ENCODE measurements around the gene JAK1.

Gene JAK1

GRCh38 chr1:64811131-64811530, 155.2 kb downstream of the JAK1 start:
- no peak for DNase-seq (ENCODE audit: low read depth)
- TF ChIP-seq, protein P1, sequence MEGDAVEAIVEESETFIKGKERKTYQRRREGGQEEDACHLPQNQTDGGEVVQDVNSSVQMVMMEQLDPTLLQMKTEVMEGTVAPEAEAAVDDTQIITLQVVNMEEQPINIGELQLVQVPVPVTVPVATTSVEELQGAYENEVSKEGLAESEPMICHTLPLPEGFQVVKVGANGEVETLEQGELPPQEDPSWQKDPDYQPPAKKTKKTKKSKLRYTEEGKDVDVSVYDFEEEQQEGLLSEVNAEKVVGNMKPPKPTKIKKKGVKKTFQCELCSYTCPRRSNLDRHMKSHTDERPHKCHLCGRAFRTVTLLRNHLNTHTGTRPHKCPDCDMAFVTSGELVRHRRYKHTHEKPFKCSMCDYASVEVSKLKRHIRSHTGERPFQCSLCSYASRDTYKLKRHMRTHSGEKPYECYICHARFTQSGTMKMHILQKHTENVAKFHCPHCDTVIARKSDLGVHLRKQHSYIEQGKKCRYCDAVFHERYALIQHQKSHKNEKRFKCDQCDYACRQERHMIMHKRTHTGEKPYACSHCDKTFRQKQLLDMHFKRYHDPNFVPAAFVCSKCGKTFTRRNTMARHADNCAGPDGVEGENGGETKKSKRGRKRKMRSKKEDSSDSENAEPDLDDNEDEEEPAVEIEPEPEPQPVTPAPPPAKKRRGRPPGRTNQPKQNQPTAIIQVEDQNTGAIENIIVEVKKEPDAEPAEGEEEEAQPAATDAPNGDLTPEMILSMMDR (IDR thresholded peaks at IDR 0.05; ENCODE audit: control insufficient read depth, extremely low read depth, insufficient read depth): no peak

GRCh38 chr1:64810001-64810400, 156.3 kb downstream of the JAK1 start:
- TF ChIP-seq, protein P1 (IDR thresholded peaks at IDR 0.05; ENCODE audit: control insufficient read depth, extremely low read depth, insufficient read depth): no peak
- no peak for DNase-seq (ENCODE audit: low read depth)
- no peak overlapping the region for H3K4me3 ChIP-seq (ENCODE audit: low read depth, low read length)

More at GRCh38 chr1:64811131-64811530, 155.2 kb downstream of the JAK1 start:
- H3K4me3 ChIP-seq (ENCODE audit: low read depth, low read length): no peak overlapping the region

DNA sequence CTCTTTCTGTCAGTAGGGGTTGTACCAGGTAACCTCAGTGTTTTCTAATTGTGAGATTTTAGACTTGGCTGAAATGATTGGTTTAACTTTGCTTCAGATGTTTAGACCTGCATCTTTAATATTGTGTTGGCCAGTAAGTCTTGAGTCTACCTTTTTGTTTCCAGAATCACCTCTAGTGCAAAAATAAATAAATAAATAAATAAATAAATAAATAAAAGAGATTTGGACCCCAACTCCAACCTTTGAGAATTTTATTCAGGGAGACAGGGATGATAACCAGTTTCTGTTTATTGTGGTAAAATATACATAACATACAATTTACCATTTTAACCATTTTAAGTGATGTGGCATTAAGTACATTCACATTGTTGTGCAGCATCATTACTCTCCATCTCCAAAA, 157.0 kb downstream of the JAK1 start:
- TF ChIP-seq, protein P1 (IDR thresholded peaks at IDR 0.05; ENCODE audit: control insufficient read depth, extremely low read depth, insufficient read depth): no peak
- H3K4me3 ChIP-seq (ENCODE audit: low read depth, low read length): no peak overlapping the region
- DNase-seq (ENCODE audit: low read depth): no peak

DNA sequence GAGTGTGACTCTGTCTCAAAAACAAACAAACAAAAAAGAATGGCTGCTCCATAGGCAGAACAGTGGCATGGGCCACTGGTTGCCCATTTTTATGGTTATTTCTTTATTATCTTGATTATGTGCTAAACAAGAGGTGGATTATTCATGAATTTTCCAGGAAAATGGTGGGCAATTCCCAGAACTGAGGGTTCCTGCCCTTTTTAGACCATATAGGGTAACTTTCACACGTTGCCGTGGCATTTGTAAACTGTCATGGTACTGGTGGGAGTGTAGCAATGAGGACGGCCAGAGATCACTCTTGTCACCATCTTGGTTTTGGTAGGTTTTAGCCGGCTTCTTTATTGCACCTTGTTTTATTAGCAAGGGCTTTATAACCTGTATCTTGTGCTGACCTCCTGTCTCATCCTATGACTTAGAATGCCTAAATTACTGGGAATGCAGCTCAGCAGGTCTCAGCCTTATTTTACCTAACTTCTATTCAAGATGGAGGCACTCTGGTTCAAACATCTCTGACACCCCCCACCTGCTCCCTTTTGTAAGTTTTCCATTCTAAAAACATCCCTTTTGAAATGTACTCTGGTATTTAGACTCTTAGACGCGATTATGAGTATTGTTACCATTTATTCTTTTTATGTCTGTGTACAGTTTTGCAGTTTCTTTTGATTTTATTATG, 164.4 kb downstream of the JAK1 start:
- TF ChIP-seq, protein P1 (IDR thresholded peaks at IDR 0.05; ENCODE audit: control insufficient read depth, extremely low read depth, insufficient read depth): no peak
- no peak overlapping the region for H3K4me3 ChIP-seq (ENCODE audit: low read depth, low read length)
- no peak for DNase-seq (ENCODE audit: low read depth)

- no peak overlapping the region for H3K4me3 ChIP-seq (ENCODE audit: low read depth, low read length)
- DNase-seq (ENCODE audit: low read depth): no peak
- TF ChIP-seq, protein P1 (IDR thresholded peaks at IDR 0.05; ENCODE audit: control insufficient read depth, extremely low read depth, insufficient read depth): no peak
Measured at GRCh38 chr1:64798872-64799271, 167.5 kb downstream of the JAK1 start.

GRCh38 chr1:64790832-64791487, 175.4 kb downstream of the JAK1 start:
- H3K4me3 ChIP-seq (ENCODE audit: low read depth, low read length): no peak overlapping the region
- no peak for DNase-seq (ENCODE audit: low read depth)
- TF ChIP-seq, protein P1 (IDR thresholded peaks at IDR 0.05; ENCODE audit: control insufficient read depth, extremely low read depth, insufficient read depth): no peak
